Progenitor cell of endocrine pancreas (in vitro differentiated cells): ENCODE data around the gene FTCD. TPM values are rescaled to one million over a fixed set of nuclear protein-coding genes. Genes with fewer than 3 reads are reported as not detected.

Experiments
- DNase-seq: peaks from one replicate; pipeline ENCODE4 v3.0.0; 2021; ENCODE audit warnings: low spot score; ENCODE audit not compliant: unreplicated experiment
- H3K27ac Mint-ChIP-seq: 2 replicates; pipeline ENCODE4 v1.8.0; 2021; ENCODE audit warnings: mild to moderate bottlenecking, moderate library complexity, mixed read lengths
- H3K27me3 Mint-ChIP-seq: 2 replicates; pipeline ENCODE4 v1.8.0; 2021; ENCODE audit warnings: mixed read lengths
- H3K36me3 Mint-ChIP-seq: 2 replicates; pipeline ENCODE4 v1.8.0; 2022; ENCODE audit warnings: mixed read lengths; ENCODE audit not compliant: insufficient read depth
- H3K4me1 Mint-ChIP-seq: 2 replicates; pipeline ENCODE4 v1.8.0; 2021; ENCODE audit warnings: low read depth, mixed read lengths
- H3K4me3 Mint-ChIP-seq: 2 replicates; pipeline ENCODE4 v1.8.0; 2021; ENCODE audit warnings: low read depth, mild to moderate bottlenecking, moderate library complexity, mixed read lengths
- H3K9me3 Mint-ChIP-seq: 2 replicates; pipeline ENCODE4 v1.8.0; 2021; ENCODE audit warnings: low read depth, mixed read lengths
- CTCF ChIP-seq: fragments of 200-600 bp; sonication (generic); IDR thresholded peaks from one replicate; pipeline ENCODE4 v1.5.0; 2021; ENCODE audit warnings: antibody characterized with exemption, mild to moderate bottlenecking; ENCODE audit not compliant: unreplicated experiment
- total RNA-seq: library from RNA; stranded (reverse); gene quantifications from 2 replicates; pipeline ENCODE4 v1.2.1, GENCODE V29; 2021

Gene FTCD
- total RNA-seq, 1 donor from 2014 or later, result 49.3 TPM

DNA sequence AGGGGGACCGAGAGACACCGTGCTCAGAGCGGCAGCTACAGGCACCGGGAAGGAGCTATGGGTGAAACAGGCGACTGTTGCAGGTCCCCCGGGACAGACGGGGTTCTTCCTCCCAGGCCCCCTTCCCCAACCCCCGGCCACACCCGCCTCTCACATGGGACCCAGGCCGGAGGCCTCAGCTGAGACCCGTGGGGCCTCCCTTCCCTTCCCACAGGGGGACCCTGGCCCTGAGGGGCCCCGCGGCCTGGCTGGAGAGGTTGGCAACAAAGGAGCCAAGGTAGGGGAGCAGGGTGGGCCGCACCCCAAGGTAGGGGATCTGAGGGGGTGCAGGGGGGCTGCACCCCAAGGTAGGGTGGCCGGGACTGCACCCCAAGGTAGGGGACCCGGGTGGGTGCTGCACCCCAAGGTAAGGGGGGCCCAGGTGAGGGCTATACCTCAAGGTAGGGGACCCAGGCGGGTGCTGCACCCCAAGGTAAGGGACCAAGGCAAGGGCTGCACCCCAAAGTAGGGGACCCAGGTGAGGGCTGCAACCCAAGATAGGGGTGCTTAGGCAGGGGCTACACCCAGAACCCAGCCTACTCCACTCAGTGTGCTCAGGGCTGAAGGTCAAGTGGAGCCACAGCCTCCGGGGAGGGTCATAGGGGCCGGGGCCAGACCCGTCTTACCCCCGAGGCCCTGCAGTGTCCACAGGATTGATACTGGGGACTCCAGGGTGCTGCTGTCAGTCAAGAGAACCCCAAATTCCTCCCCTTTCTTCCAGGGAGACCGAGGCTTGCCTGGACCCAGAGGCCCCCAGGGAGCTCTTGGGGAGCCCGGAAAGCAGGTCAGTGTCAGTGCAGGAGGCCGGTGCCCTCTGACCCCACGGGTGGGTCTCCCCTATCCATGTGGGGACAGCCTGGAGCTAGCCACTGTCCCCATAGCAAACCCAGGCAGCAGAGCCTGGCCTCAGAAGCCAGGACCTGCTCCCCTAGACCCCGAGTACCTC is 34.8 kb downstream of the FTCD start:
- DNase-seq, result peak; percentile 6
- no peaks in the 10 kb centered on the region for H3K9me3 Mint-ChIP-seq
- H3K27ac Mint-ChIP-seq, result no peak overlapping the region
- no peak overlapping the region for H3K4me3 Mint-ChIP-seq
- TF ChIP-seq CTCF, result no peak
- H3K4me1 Mint-ChIP-seq, result no peaks in the 10 kb centered on the region
- H3K27me3 Mint-ChIP-seq, result no peaks in the 10 kb centered on the region
- no peaks in the 10 kb centered on the region for H3K36me3 Mint-ChIP-seq

- Mint-ChIP-seq H3K27ac (no peak overlapping the region), H3K36me3 (no peaks in the 10 kb centered on the region), H3K4me1 (no peaks in the 10 kb centered on the region), H3K9me3 (no peaks in the 10 kb centered on the region), H3K4me3 (no peak overlapping the region), H3K27me3 (no peaks in the 10 kb centered on the region)
- no peak for DNase-seq
- no peak for TF ChIP-seq CTCF
These were observed 35.6 kb downstream of the FTCD start for GRCh38 chr21:46119637-46120271.

GRCh38 chr21:46119144-46119636 is 36.2 kb downstream of the FTCD start:
- no peak for TF ChIP-seq CTCF
- Mint-ChIP-seq H3K27ac (no peak overlapping the region), H3K4me3 (no peak overlapping the region), H3K9me3 (no peaks in the 10 kb centered on the region), H3K36me3 (no peaks in the 10 kb centered on the region), H3K4me1 (no peaks in the 10 kb centered on the region), H3K27me3 (no peaks in the 10 kb centered on the region)
- DNase-seq, result peak; percentile 6

GRCh38 chr21:46118316-46119143 is 36.8 kb downstream of the FTCD start:
- no peaks in the 10 kb centered on the region for H3K27me3 Mint-ChIP-seq
- no peaks in the 10 kb centered on the region for H3K4me1 Mint-ChIP-seq
- no peak overlapping the region for H3K27ac Mint-ChIP-seq
- H3K9me3 Mint-ChIP-seq, result no peaks in the 10 kb centered on the region
- peaks cover 3% of the 10 kb centered on the region for H3K36me3 Mint-ChIP-seq
- no peak overlapping the region for H3K4me3 Mint-ChIP-seq
- peak; percentile 7 for DNase-seq
- no peak for TF ChIP-seq CTCF
